Neural cell (in vitro differentiated cells): ENCODE results near the gene RANBP3. TPM values are rescaled to one million over a fixed set of nuclear protein-coding genes. Genes with fewer than 3 reads are reported as not detected.

Experiments
- H2AFZ ChIP-seq: fragments of 200-600, 300-800 bp; sonication (generic), shearing (Covaris generic); 2 replicates; pipeline ENCODE4 v1.6.0; 2014; ENCODE audit warnings: low read depth, mild to moderate bottlenecking, antibody characterized with exemption, low read length, moderate library complexity
- H3F3A ChIP-seq: fragments of 200-600 bp; shearing (Covaris generic); 2 replicates; pipeline ENCODE4 v1.6.1; 2016; ENCODE audit warnings: mild to moderate bottlenecking, moderate library complexity, mixed read lengths, antibody characterized with exemption, low read length; ENCODE audit not compliant: insufficient read depth, poor library complexity, severe bottlenecking
- H3K27ac ChIP-seq: fragments of 200-600, 300-800 bp; sonication (generic), shearing (Covaris generic); 2 replicates; pipeline ENCODE4 v1.5.1; 2014; ENCODE audit warnings: mild to moderate bottlenecking, low read length, moderate library complexity
- H3K27me3 ChIP-seq: fragments of 300-800, 200-600 bp; sonication (generic), shearing (Covaris generic); 2 replicates; pipeline ENCODE4 v1.6.0; 2014; ENCODE audit warnings: mild to moderate bottlenecking, low read depth, low read length, moderate library complexity; ENCODE audit not compliant: insufficient read depth
- H3K36me3 ChIP-seq: fragments of 300-800, 200-600 bp; sonication (generic), shearing (Covaris generic); 2 replicates; pipeline ENCODE4 v1.5.1; 2014; ENCODE audit warnings: mild to moderate bottlenecking, antibody characterized with exemption, low read length, moderate library complexity; ENCODE audit not compliant: insufficient read depth
- H3K4me2 ChIP-seq: fragments of 300-800, 200-600 bp; sonication (generic), shearing (Covaris generic); 2 replicates; pipeline ENCODE4 v1.6.0; 2014; ENCODE audit warnings: mild to moderate bottlenecking, low read length
- H3K4me3 ChIP-seq: fragments of 300-800, 200-600 bp; sonication (generic), shearing (Covaris generic); 2 replicates; pipeline ENCODE4 v1.5.1; 2014; ENCODE audit warnings: mild to moderate bottlenecking, low read length, moderate library complexity
- H3K79me2 ChIP-seq: fragments of 200-600 bp; shearing (Covaris generic); replicated peaks from 2 replicates; pipeline ENCODE4 v1.6.0; 2014; ENCODE audit warnings: mild to moderate bottlenecking, low read length, moderate library complexity; ENCODE audit not compliant: insufficient read depth
- H3K9ac ChIP-seq: fragments of 300-800, 200-600 bp; sonication (generic), shearing (Covaris generic); 2 replicates; pipeline ENCODE4 v1.6.1; 2016; ENCODE audit warnings: mild to moderate bottlenecking, low read length, mixed read lengths
- H3K9me2 ChIP-seq: fragments of 200-600 bp; shearing (Covaris generic); 2 replicates; pipeline ENCODE4 v1.6.1; 2016; ENCODE audit warnings: mild to moderate bottlenecking, low read length, mixed read lengths; ENCODE audit not compliant: insufficient read depth
- H3K9me3 ChIP-seq: fragments of 200-600, 300-800 bp; sonication (generic), shearing (Covaris generic); 2 replicates; pipeline ENCODE4 v1.6.1; 2016; ENCODE audit warnings: mild to moderate bottlenecking, mixed run types, low read length, moderate library complexity, mixed read lengths
- H4K20me1 ChIP-seq: fragments of 200-600 bp; shearing (Covaris generic); 2 replicates; pipeline ENCODE4 v1.6.1; 2016; ENCODE audit warnings: mild to moderate bottlenecking, mixed run types; ENCODE audit not compliant: insufficient read depth
- EP300 ChIP-seq: fragments of 450-650 bp; conservative IDR thresholded peaks from 2 replicates; pipeline ENCODE4 v1.6.1; 2014; ENCODE audit warnings: antibody characterized with exemption, mild to moderate bottlenecking, moderate library complexity; ENCODE audit not compliant: poor library complexity, severe bottlenecking
- EZH2 ChIP-seq: fragments of 200-600, 300-800 bp; shearing (Covaris generic), sonication (generic); IDR thresholded peaks from 2 replicates; pipeline ENCODE4 v1.6.1; 2014; ENCODE audit warnings: antibody characterized with exemption, low read length, borderline replicate concordance, mild to moderate bottlenecking; ENCODE audit not compliant: insufficient read depth, poor library complexity, severe bottlenecking
- MXI1 ChIP-seq: fragments of 450-650 bp; conservative IDR thresholded peaks from 2 replicates; pipeline ENCODE4 v1.6.1; 2014; ENCODE audit warnings: antibody characterized with exemption, mild to moderate bottlenecking; ENCODE audit not compliant: poor library complexity, severe bottlenecking
- POLR2AphosphoS5 ChIP-seq: IDR thresholded peaks from 2 replicates; pipeline ENCODE4 v1.6.1; 2012
- RAD21 ChIP-seq: fragments of 450-650 bp; conservative IDR thresholded peaks from 2 replicates; pipeline ENCODE4 v1.6.1; 2014; ENCODE audit warnings: antibody characterized with exemption, mild to moderate bottlenecking, moderate library complexity
- SMC3 ChIP-seq: fragments of 450-650 bp; conservative IDR thresholded peaks from 2 replicates; pipeline ENCODE4 v1.6.1; 2014; ENCODE audit warnings: antibody characterized with exemption, mild to moderate bottlenecking, moderate library complexity; ENCODE audit not compliant: poor library complexity
- TAF1 ChIP-seq: IDR thresholded peaks from 2 replicates; pipeline ENCODE4 v1.6.1; 2012; ENCODE audit warnings: low read depth
- polyA minus RNA-seq: library from RNA; depleted of rRNA, polyadenylated mRNA; stranded (reverse); fragments of >200 nt; gene quantifications from 2 replicates; pipeline ENCODE4 v1.2.3, GENCODE V29; 2014
- polyA plus RNA-seq: library from polyadenylated mRNA; depleted of rRNA; stranded (reverse); fragments of >200 nt; gene quantifications from 2 replicates; pipeline ENCODE4 v1.2.3, GENCODE V29; 2014
- TF ChIP-seq, protein P1 (sequence below): IDR thresholded peaks from 2 replicates; pipeline ENCODE4 v1.6.1; 2012; ENCODE audit warnings: borderline replicate concordance
- TF ChIP-seq, protein P2 (sequence below): fragments of 450-650 bp; IDR thresholded peaks from 2 replicates; pipeline ENCODE4 v1.5.1; 2014; ENCODE audit warnings: antibody characterized with exemption, mild to moderate bottlenecking, moderate library complexity; ENCODE audit not compliant: poor library complexity, severe bottlenecking

The RANBP3 gene, protein sequence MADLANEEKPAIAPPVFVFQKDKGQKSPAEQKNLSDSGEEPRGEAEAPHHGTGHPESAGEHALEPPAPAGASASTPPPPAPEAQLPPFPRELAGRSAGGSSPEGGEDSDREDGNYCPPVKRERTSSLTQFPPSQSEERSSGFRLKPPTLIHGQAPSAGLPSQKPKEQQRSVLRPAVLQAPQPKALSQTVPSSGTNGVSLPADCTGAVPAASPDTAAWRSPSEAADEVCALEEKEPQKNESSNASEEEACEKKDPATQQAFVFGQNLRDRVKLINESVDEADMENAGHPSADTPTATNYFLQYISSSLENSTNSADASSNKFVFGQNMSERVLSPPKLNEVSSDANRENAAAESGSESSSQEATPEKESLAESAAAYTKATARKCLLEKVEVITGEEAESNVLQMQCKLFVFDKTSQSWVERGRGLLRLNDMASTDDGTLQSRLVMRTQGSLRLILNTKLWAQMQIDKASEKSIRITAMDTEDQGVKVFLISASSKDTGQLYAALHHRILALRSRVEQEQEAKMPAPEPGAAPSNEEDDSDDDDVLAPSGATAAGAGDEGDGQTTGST
- polyA plus RNA-seq (53.6 and 67.6 TPM in 2 replicates), polyA minus RNA-seq (61.6 and 68.3 TPM in 2 replicates)

DNA sequence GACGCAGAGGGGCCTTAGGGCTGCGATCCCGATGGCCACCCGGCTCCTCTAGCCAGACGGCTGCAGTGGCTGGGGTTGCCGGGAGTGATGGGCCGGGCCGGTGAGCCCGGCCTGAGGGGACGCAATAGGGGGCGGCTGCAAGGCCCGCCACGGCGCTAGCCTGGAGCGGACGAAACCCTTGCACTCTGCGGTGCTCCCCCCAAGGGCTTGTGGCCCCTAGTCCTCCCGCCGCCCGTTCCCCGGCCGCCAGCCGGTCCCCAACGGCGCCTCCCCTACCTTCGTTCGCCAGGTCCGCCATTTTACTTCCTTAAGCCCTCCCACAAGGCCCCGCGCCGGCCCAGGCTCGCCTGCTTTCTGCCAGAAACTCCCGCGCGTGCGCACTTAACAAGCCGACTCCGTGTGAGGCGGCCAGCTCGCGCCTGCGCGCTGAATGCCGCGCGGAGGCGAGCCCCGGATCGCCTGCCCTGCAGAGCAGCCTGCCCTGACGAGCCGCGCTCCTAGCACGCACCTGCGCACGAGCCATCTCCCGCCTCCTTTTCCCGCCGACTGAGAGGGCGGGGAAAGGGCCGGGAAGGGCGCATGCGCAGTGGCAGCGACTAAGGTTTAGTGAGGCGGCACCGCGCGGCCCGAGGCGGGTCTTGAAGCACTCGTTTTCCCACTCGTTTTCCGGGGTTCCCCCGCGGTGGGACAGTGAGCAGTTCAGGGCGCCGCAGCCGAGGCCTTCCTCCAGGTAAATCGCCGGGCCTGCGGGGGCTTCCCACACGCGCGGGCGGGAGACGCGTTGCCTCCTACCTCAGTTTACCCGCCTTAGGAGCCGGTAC lies at the start of gene RANBP3:
RANBP3 (minus strand) TSS at position 356 of the 821 bp plus-strand sequence; CDS start at position 298, 58 bp downstream.
- Histone ChIP-seq H3K27me3 (no peaks in the 10 kb centered on the region), H3K36me3 (no peaks in the 10 kb centered on the region), H3K9me3 (no peaks in the 10 kb centered on the region), H3K4me2 (peak within 1 kb of the TSS; percentile 91), H4K20me1 (no peaks in the 10 kb centered on the region), H3K79me2 (peaks cover 47% of the 10 kb centered on the region), H3K9ac (peak within 1 kb of the TSS; percentile 96), H3K4me3 (peak within 1 kb of the TSS; percentile 98), H3F3A (no peaks in the 10 kb centered on the region), H3K27ac (peak within 1 kb of the TSS; percentile 89), H3K9me2 (no peaks in the 10 kb centered on the region), H2AFZ (peak within 1 kb of the TSS; percentile 88)
- TF ChIP-seq SMC3 (no peak), EZH2 (no peak), POLR2AphosphoS5 (peak; percentile 94), EP300 (peak; percentile 12), MXI1 (no peak), TAF1 (peak; percentile 97), RAD21 (no peak)
- TF ChIP-seq, protein P1, sequence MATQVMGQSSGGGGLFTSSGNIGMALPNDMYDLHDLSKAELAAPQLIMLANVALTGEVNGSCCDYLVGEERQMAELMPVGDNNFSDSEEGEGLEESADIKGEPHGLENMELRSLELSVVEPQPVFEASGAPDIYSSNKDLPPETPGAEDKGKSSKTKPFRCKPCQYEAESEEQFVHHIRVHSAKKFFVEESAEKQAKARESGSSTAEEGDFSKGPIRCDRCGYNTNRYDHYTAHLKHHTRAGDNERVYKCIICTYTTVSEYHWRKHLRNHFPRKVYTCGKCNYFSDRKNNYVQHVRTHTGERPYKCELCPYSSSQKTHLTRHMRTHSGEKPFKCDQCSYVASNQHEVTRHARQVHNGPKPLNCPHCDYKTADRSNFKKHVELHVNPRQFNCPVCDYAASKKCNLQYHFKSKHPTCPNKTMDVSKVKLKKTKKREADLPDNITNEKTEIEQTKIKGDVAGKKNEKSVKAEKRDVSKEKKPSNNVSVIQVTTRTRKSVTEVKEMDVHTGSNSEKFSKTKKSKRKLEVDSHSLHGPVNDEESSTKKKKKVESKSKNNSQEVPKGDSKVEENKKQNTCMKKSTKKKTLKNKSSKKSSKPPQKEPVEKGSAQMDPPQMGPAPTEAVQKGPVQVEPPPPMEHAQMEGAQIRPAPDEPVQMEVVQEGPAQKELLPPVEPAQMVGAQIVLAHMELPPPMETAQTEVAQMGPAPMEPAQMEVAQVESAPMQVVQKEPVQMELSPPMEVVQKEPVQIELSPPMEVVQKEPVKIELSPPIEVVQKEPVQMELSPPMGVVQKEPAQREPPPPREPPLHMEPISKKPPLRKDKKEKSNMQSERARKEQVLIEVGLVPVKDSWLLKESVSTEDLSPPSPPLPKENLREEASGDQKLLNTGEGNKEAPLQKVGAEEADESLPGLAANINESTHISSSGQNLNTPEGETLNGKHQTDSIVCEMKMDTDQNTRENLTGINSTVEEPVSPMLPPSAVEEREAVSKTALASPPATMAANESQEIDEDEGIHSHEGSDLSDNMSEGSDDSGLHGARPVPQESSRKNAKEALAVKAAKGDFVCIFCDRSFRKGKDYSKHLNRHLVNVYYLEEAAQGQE, result peak; percentile 84
- TF ChIP-seq, protein P2, sequence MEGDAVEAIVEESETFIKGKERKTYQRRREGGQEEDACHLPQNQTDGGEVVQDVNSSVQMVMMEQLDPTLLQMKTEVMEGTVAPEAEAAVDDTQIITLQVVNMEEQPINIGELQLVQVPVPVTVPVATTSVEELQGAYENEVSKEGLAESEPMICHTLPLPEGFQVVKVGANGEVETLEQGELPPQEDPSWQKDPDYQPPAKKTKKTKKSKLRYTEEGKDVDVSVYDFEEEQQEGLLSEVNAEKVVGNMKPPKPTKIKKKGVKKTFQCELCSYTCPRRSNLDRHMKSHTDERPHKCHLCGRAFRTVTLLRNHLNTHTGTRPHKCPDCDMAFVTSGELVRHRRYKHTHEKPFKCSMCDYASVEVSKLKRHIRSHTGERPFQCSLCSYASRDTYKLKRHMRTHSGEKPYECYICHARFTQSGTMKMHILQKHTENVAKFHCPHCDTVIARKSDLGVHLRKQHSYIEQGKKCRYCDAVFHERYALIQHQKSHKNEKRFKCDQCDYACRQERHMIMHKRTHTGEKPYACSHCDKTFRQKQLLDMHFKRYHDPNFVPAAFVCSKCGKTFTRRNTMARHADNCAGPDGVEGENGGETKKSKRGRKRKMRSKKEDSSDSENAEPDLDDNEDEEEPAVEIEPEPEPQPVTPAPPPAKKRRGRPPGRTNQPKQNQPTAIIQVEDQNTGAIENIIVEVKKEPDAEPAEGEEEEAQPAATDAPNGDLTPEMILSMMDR, result no peak
